ENCODE results near the gene RHBDD2.

GRCh38 chr7:75875113-75876080 is 3.4 kb upstream of the RHBDD2 start:
- TF ChIP-seq PKNOX1 (IDR thresholded peaks at IDR 0.05) (no peak), FOXA1 (IDR thresholded peaks at IDR 0.05) (no peak), TARDBP (IDR thresholded peaks at IDR 0.05) (no peak), FOXM1 (IDR thresholded peaks at IDR 0.05; ENCODE audit: borderline replicate concordance) (no peak), SUZ12 (IDR thresholded peaks at IDR 0.05) (no peak), L3MBTL2 (conservative IDR thresholded peaks at IDR 0.05) (no peak), FOXK2 (IDR thresholded peaks at IDR 0.05) (no peak), ARNT (IDR thresholded peaks at IDR 0.05) (no peak), CTBP1 (IDR thresholded peaks at IDR 0.05; ENCODE audit: borderline replicate concordance) (no peak), ZNF384 (IDR thresholded peaks at IDR 0.05) (no peak), SP1 (IDR thresholded peaks at IDR 0.05) (no peak), BHLHE40 (IDR thresholded peaks at IDR 0.05; ENCODE audit: borderline replicate concordance) (no peak)
